ENCODE data around the gene STK24. TPM values are rescaled to one million over a fixed set of nuclear protein-coding genes. Genes with fewer than 3 reads are reported as not detected.

The STK24 gene
- total and polyA plus RNA-seq, 2 of the 4 experiments (the other 2 are of a cell fraction): 29.2 to 43.4 TPM

GRCh38 chr13:98584668-98585397 is 7.9 kb upstream of the STK24 start:
- in situ Hi-C loops (cut with MboI; ENCODE audit: low sequenced_read_pairs) (no loop called here), intact Hi-C loops (cut with micrococcal nuclease) (no loop called here), dilution Hi-C loops (cut with HindIII; ENCODE audit: low sequenced_read_pairs, unreplicated experiment) (no loop called here)
- H3K27ac ChIP-seq (ENCODE audit: insufficient read depth, low read length): no peak overlapping the region
- H3K9me3 ChIP-seq (ENCODE audit: control insufficient read depth, insufficient read depth, low read length): no peaks in the 10 kb centered on the region
- peaks cover 4% of the 10 kb centered on the region for H3K9me1 ChIP-seq (ENCODE audit: insufficient read depth, low read length)
- H3K36me3 ChIP-seq (ENCODE audit: control insufficient read depth, insufficient read depth, low read length): no peaks in the 10 kb centered on the region
- no peak overlapping the region for H2BK5ac ChIP-seq (ENCODE audit: low read depth, low read length, poor library complexity, severe bottlenecking)
- H3K4me3 ChIP-seq (ENCODE audit: insufficient read depth, low read depth, low read length): no peak overlapping the region
- no peak overlapping the region for H2BK120ac ChIP-seq (ENCODE audit: low read depth, low read length)
- H3K4me2 ChIP-seq (ENCODE audit: low read depth, low read length): no peak overlapping the region
- POLR2A ChIA-PET (ENCODE audit: unreplicated experiment): interaction anchor here (0.6 kb wide), 1 partner anchor 38 kb away, joined by 4 read pairs; no protein-coding TSS in a partner anchor
- no peak overlapping the region for H4K8ac ChIP-seq (ENCODE audit: low read depth in 2 of 2, low read length in 2 of 2)
- CTCF ChIA-PET: no interaction called here
- H3K27me3 ChIP-seq (ENCODE audit: control insufficient read depth, insufficient read depth, low read length): no peaks in the 10 kb centered on the region
- H3K4ac ChIP-seq (ENCODE audit: low read depth, low read length): no peak overlapping the region
- no peak overlapping the region for H3K9ac ChIP-seq (ENCODE audit: low read depth, low read length)
- no CpG with 5 or more reads among the region's 4 CpGs for WGBS, 2 experiments (ENCODE audit: extremely low coverage in 2 of 2, insufficient read length in 1 of 2)
- TF ChIP-seq NFE2L2 (IDR thresholded peaks at IDR 0.05; ENCODE audit: low read depth, low read length) (no peak), RFX5 (IDR thresholded peaks at IDR 0.05; ENCODE audit: low read depth, low read length) (no peak), ELK1 (IDR thresholded peaks at IDR 0.05; ENCODE audit: borderline replicate concordance, low read depth, low read length) (no peak)
- H4K20me1 ChIP-seq (ENCODE audit: insufficient read depth, low read length): no peaks in the 10 kb centered on the region
- no peak overlapping the region for H3K18ac ChIP-seq (ENCODE audit: low read depth, low read length)
- DNase-seq (no peak), ATAC-seq (ENCODE audit: low read depth) (no peak)
- H4K5ac ChIP-seq (ENCODE audit: low read depth, low read length): no peak overlapping the region
- no peak overlapping the region for H3K23ac ChIP-seq (ENCODE audit: low read depth, low read length)
- no peak overlapping the region for H2AK9ac ChIP-seq (replicated peaks; ENCODE audit: low read depth, low read length, poor library complexity)
- H2BK15ac ChIP-seq (ENCODE audit: low read depth, low read length): no peak overlapping the region
- H3K4me1 ChIP-seq (ENCODE audit: control insufficient read depth, insufficient read depth, low read length): peaks cover 6% of the 10 kb centered on the region
- no peak overlapping the region for H3K14ac ChIP-seq (replicated peaks; ENCODE audit: low read depth, low read length)
- H3K56ac ChIP-seq (ENCODE audit: extremely low read depth, insufficient read depth, low read length): no peak overlapping the region
- no peak overlapping the region for H2BK20ac ChIP-seq (ENCODE audit: low read depth, low read length)
- no peak overlapping the region for H4K91ac ChIP-seq (ENCODE audit: insufficient read depth, low read depth, low read length)
- no peaks in the 10 kb centered on the region for H3K79me1 ChIP-seq (ENCODE audit: low read depth in 1 of 2, low read length in 2 of 2)
- BruUV-seq (replicated peaks): no TSS peak
- H2AK5ac ChIP-seq (ENCODE audit: low read depth, low read length): no peak overlapping the region
- H2AFZ ChIP-seq (replicated peaks; ENCODE audit: low read length, poor library complexity): no peak overlapping the region
